GM21723 (cell line): ENCODE results near the gene TMEM167B.
"Not testable (repeated sequence)": the region's sequence is repeated elsewhere in the genome, so short reads cannot be mapped to it uniquely, and the experiment has no call there.

ENCODE experiments used
- ATAC-seq: cut with Tn5 transposase; IDR thresholded peaks from one replicate; pipeline ENCODE4 v1.9.1; 2021; ENCODE audit warnings: mild to moderate bottlenecking, moderate library complexity; ENCODE audit not compliant: unreplicated experiment

TMEM167B gene

DNA sequence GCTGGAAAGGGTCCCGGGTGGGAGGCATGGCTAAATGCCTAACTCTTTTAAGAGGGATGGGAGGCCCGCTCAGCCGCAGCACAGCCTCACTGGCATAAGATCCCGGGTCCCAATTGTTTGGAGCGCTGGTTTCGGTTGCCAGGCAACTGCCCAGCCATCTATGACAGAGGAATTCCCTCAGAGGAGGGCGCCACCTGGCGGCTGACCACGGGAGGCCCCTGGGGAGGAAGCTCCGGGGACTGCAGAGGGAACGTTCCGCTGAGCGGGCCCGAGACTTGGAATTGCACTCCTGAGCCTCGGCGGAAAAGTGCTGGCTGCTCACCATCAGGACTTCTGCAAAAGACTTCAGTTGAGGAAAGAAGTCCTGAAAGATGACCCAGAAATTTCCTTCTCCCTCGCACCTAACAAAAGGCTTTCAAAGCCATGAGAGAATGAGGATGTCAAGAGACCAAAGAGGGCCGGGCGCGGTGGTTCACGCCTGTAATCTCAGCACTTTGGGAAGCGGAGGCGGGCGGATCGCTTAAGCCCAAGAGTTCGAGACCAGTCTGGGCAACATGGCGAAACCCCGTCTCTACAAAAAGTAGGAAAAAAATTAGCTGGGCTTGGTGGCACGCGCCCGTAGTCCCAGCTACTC, 22.2 kb downstream of the TMEM167B start:
- ATAC-seq = peak; percentile 87

- ATAC-seq = peak; percentile 52
Measured at GRCh38 chr1:109113590-109114341, 23.2 kb downstream of the TMEM167B start, which contains the start of gene ELAPOR1. Gene ELAPOR1 (plus strand): TSS chr1:109114115. CDS start chr1:109114184, 69 bp downstream.

- ATAC-seq = no peak
Measured at GRCh38 chr1:109114342-109114674, 23.7 kb downstream of the TMEM167B start.

DNA sequence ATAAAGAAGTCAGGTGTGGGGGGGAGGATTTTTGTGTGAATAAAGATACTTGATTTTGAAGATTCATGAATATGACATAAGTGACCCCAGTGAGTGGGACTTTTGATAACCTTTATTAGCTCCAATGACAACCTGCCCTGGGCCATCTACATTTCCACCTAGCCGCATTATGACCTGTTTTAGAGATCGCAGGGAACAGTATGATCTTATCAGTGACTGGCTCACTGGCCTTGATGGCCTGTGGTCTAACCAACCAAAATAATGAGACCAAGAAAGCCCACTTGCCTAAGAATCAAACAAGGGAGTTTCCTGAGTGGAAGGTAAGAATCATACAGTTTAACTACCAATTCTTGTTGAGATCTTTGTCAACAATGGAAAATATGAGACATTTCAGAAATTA, 25.1 kb downstream of the TMEM167B start:
- no peak for ATAC-seq

GRCh38 chr1:109116286-109116685, 25.7 kb downstream of the TMEM167B start:
- no peak for ATAC-seq

DNA sequence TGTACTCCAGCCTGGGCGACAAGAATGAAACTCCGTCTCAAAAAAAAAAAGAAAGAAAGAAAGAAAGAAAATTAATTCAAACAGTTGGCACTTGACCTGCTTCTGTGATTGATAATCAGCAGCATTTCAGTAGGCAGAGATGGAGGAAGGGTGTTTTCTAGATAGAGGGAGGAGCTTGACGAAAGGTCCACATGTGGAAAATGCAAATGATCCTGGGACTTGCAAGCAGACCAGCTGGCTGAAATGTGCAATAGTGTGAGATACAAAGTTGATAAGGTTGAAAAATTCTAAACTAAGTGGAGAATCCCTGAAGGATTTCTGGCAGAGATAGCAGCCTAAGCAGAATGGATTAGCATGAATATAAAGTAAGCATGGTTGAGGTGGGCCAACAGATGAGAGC, 27.5 kb downstream of the TMEM167B start:
- ATAC-seq = no peak

DNA sequence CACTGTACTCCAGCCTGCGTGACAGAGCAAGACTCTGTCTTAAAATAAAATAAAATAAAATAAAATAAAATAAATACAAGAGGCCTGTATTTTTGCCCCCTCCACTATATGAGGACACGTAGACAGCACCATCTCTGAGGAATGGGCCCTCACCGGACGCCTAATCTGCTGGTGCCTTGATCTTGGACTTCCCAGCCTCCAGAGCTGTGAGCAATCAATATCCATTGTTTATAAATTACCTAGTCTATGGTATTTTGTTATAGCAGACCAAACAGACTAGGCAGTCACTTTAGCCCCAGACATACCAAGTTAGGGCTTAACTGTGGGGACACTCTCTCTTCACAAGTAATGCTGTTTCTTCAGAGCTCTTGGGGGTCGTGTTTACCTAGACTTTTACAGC, 29.8 kb downstream of the TMEM167B start:
- ATAC-seq = no peak

- ATAC-seq = no peak
Measured at GRCh38 chr1:109131059-109131458, 40.5 kb downstream of the TMEM167B start.

DNA sequence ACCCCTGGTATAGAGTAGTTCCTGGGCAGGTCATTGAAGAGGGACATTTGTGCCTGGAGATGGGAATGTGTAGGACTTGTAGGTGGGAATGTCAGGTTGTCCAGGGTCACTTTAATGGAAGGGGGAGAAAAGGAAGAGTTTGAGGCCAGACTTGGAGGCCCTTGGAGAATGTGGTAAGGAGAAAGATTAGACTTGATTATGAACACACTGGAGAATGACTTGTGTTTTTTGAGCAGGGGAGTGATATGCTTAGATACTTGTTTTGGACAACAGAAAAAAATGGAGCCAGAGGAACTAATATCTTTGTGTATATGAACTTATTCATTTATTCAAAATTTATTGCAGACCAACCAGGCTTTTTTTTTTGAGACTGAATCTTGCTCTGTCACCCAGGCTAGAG, 41.2 kb downstream of the TMEM167B start:
- ATAC-seq = no peak

- ATAC-seq = no peak
Measured at GRCh38 chr1:109133002-109133706, 42.6 kb downstream of the TMEM167B start.

DNA sequence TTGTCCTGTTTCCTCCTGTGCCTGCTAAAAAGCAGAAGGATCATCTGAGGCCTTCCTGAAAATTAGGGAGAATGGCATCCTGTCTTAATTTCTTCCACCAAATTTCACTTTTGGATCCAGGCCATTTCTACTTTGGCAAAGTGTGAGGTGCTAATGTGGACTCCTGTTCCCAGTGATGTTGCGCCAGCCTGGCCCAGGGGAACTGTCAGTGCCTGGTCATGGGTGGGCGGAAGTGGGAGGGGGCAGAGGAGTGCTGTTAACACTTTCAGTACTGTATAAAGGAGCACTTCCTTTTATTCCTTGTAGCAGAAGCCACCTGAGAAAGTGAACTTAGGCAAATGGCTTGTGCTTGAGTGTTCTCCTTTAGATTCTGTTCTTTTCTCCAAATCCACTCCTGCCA, 43.3 kb downstream of the TMEM167B start:
- ATAC-seq = peak; percentile 54

GRCh38 chr1:109134423-109134822, 43.9 kb downstream of the TMEM167B start:
- ATAC-seq = peak; percentile 54

DNA sequence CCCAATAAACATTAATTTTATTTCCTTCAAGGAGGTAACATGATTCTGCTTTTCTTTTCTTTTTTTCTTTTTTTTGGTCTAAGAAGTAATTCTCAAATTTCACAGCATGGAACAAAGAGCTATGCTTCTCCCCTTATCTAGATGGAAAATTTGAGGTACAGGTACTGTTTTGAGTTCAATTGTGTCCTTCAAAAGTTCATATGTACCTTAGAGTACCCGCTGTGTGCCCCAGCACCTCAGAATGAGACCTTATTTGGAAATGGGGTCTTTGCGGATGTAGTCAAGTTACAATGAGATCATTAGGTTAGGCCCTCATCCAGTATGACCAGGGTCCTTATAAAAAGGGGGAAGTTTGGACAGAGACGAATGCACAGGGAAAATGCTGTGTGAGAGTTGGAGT, 45.4 kb downstream of the TMEM167B start:
- ATAC-seq = no peak

DNA sequence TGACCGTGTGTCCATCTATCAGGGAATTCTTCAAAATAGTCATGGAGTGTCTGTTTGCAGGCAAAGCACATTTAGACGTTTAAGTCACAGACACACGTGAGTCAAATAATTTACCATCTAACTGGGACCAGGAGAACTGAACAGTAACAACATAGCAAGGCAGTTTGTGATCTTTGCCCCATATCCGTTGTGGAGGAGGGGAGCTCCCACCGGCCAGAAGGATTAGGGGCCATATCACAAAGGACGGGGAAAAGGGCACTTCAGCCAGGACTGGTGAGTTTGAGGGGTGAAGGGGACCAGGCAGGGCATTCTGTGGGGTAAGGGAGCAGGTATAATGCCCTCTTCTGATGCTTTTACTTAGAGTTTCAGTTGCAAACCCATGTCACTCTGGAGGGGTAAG, 46.2 kb downstream of the TMEM167B start:
- ATAC-seq = no peak

GRCh38 chr1:109137958-109138357, 47.4 kb downstream of the TMEM167B start:
- no peak for ATAC-seq

DNA sequence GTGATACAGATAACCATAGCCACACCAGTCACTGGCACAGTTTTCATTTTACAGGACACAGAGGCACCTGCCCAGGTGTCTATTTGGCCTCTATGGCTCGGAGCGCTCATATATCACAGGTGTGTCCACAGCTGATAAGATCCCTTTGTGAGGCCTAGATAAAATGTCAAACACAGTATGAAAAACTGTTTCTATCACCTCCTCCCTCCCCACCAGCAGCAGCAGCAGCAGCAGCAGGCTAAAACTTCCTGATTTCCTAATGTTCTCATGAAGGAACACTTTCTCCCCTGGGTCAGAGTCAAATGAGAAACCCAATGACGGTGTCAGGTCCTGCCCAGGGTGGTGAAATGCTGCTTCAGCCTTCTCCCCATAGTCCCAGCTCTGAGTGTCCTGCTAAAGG, 47.8 kb downstream of the TMEM167B start:
- no peak for ATAC-seq

DNA sequence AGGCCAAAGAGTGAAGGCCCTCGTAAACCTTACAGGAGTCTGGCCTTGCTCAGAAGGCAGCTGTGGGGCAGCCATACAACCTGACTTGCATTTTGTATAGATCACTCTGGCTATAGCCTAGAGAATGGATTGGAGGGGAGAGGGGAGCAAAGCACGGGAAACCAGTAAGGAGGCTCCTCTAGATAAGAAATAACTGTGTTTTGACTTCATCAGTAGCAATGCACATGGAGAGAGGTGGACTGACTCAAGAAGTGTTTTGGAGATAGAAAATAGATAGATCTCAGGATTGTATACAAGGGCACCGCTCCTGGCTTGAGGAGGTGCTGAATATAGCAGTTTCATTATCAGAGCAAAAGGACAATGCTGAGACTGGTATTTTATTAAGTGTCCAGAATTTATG, 49.8 kb downstream of the TMEM167B start:
- no peak for ATAC-seq

DNA sequence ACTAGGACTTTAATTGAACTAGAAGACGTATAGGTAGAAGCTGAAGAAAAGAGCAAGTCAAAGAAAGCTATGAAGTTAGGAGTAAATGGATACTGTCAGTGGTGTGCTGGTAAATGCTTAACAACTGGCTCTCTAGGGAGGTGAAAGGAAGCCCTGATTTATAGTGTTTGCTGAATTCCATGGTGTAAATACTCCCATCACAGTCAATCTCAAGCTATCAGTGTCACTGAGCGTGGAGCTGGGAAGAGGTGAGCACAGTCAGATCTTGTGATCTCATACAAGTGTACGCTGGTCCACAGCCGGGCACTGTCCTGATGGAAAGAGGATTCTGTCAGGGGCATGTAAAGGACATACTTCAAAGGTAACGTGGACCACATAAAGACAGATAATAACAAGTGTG, 51.7 kb downstream of the TMEM167B start:
- no peak for ATAC-seq

GRCh38 chr1:109142725-109143124, 52.2 kb downstream of the TMEM167B start:
- ATAC-seq = not testable (repeated sequence)
